GM13976 (cell line): ENCODE measurements around the gene NCCRP1.
A peak's percentile ranks its signal among the peaks of the same experiment; 100 is the strongest.
"Not testable (repeated sequence)": the region's sequence is repeated elsewhere in the genome, so short reads cannot be mapped to it uniquely, and the experiment has no call there.

Source experiments
- DNase-seq: peaks from one replicate; pipeline ENCODE4 v3.0.0; 2012; ENCODE audit warnings: low spot score
- CTCF ChIP-seq: IDR thresholded peaks from 2 replicates; pipeline ENCODE4 v1.5.1; 2012; ENCODE audit warnings: borderline replicate concordance, mild to moderate bottlenecking; ENCODE audit not compliant: insufficient read depth; ENCODE audit errors: extremely low read depth, missing control alignments, control extremely low read depth
- in situ Hi-C: fragments of 300-500 bp; cut with MboI; formaldehyde crosslinking; loops from one replicate; pipeline ENCODE4 v1.12.0; 2022; ENCODE audit warnings: low sequenced_read_pairs, mixed read lengths, inconsistent platforms; ENCODE audit not compliant: unreplicated experiment

The NCCRP1 gene

GRCh38 chr19:39211731-39212374 is 15.1 kb downstream of the NCCRP1 start:
- in situ Hi-C loops, result no loop called here
- DNase-seq, result no peak

GRCh38 chr19:39212375-39212742 is 15.6 kb downstream of the NCCRP1 start:
- in situ Hi-C loops, result no loop called here
- peak; percentile 57 for DNase-seq
- TF ChIP-seq CTCF, result peak; percentile 32

More at GRCh38 chr19:39211731-39212374, 15.1 kb downstream of the NCCRP1 start:
- TF ChIP-seq CTCF, result no peak

- DNase-seq, in situ Hi-C loops: not testable (repeated sequence)
Observed at GRCh38 chr19:39215323-39215722, 18.6 kb downstream of the NCCRP1 start.

GRCh38 chr19:39217094-39217493 is 20.3 kb downstream of the NCCRP1 start:
- TF ChIP-seq CTCF, result no peak
- in situ Hi-C loops, result no loop called here
- no peak for DNase-seq

GRCh38 chr19:39218230-39219007 is 21.7 kb downstream of the NCCRP1 start:
- no peak for TF ChIP-seq CTCF
- in situ Hi-C loops, result no loop called here
- DNase-seq, result no peak

- in situ Hi-C loops, DNase-seq: not testable (repeated sequence)
Observed at GRCh38 chr19:39219108-39219507, 22.3 kb downstream of the NCCRP1 start.

GRCh38 chr19:39223703-39224279 is 27.0 kb downstream of the NCCRP1 start:
- peak; percentile 46 for DNase-seq
- no peak for TF ChIP-seq CTCF
- in situ Hi-C loops, result no loop called here
